Activated gamma-delta T cell (primary cell): ENCODE data around the gene MTFR1L.

Experiments used
- DNase-seq: peaks from one replicate; lab custom pipeline; 2025; lab: John Stamatoyannopoulos, UW

Gene MTFR1L

DNA sequence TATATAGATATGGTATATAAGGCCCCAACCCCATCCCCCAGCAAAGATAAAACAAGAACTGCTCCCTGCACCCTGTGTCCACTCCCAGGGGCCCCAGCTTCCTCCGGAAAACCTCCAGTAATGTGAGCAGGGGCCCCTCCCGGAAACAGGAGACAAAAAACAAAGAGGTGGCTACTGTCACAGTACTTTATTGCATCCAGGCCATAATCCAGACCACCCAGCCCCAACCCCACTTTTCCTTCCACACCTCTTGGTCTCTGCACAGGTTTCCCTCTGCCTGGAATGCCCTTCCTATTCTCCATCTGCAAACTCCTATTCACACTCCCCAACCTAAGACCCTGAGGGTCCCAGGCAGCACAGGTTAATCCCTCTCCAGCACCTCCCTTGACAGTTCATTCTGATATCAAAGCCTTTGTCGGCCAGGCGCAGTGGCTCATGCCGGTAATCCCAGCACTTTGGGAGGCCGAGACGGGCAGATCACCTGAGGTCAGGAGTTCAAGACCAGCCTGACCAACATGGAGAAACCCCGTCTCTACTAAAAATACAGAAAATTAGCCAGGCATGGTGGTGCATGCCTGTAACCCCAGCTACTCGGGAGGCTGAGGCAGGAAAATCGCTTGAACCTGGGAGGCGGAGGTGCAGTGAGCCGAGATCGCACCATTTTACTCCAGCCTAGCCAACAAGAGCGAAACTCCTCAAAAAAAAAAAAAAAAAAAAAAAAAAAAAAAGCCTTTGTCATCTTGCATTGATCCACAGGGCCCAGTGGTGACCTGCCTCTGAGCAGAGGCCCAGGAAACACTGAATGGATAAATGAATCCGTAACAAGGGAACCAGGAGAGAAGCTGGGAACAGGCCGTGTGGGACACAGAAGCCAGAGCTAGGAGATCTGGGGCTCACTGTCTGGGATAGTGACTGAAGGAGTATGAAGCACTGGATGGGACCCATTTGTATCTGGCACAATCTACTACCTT is 41.8 kb downstream of the MTFR1L start:
- no peak for DNase-seq

DNA sequence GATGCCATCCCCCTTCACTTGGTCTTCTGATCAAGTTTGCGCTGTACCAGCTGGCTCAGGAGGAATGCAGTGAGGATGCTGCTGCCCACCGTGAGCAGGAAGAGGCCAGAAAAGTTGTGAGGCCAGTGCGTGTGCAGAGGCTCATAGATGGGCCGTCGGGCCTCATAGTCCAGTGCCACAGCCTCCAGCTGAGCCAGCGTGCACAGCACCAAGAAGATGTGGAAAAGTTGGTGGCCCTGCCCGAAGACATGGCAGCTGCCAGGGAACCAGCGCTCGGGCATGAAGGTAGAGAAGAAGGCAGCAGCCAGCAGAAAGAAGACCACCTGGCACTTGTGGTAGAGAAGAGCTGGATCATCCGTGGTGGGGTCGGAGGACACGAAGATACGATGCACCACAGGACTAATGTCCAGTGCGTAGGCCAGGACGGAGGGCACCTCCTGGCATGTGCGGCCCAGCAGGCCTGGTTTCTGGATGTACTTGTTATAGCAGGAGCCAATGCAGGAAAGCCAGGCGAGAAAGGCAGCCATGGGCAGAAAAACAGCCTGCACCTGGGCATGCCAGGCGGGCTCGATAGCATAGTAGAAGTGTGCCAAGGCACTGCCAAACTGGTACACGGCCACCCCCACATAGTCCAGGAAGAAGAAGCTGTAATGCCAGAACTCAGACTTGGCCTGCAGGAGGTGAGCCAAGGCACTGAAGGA is 43.2 kb downstream of the MTFR1L start:
- DNase-seq: no peak

- no peak for DNase-seq
These were observed 43.9 kb downstream of the MTFR1L start for GRCh38 chr1:25863486-25864262.

GRCh38 chr1:25864434-25864833 is 44.7 kb downstream of the MTFR1L start:
- no peak for DNase-seq

GRCh38 chr1:25866288-25866687 is 46.5 kb downstream of the MTFR1L start:
- DNase-seq: no peak

DNA sequence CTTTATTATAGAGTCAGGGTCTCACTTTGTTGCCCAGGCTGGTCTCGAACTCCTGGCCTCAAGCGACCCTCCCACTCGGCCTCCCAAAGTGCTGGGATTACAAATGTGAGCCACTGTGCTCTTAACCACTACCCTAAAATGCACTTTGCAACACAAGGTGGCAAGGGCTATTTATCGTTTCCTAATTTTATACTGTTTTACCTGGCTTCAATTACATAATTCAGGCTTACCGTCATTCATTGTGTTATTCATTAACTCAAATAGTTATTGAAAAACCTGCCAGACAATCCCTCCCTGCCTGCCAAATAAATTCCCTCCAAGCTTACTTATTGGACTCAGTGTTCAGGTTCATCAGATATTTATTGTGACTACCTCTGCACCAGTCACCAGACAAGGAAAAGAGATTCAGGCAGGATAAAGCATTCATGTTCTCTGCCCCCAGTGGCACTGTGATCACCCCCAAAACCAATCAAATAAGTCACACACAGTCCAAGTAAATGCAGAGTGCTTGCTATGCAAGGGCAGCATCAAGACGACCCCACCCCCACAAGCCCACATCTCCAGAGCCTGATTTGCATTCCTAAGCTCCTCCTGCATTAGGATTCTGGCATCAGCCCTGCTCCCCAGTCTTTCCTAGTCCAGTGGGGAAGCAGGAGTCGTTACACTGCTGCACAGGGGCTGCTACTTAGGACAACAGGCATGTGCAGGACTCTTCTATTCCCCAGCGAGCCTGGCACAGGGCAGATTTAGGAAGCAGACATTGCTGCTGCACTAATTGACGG is 47.6 kb downstream of the MTFR1L start:
- DNase-seq: no peak

DNA sequence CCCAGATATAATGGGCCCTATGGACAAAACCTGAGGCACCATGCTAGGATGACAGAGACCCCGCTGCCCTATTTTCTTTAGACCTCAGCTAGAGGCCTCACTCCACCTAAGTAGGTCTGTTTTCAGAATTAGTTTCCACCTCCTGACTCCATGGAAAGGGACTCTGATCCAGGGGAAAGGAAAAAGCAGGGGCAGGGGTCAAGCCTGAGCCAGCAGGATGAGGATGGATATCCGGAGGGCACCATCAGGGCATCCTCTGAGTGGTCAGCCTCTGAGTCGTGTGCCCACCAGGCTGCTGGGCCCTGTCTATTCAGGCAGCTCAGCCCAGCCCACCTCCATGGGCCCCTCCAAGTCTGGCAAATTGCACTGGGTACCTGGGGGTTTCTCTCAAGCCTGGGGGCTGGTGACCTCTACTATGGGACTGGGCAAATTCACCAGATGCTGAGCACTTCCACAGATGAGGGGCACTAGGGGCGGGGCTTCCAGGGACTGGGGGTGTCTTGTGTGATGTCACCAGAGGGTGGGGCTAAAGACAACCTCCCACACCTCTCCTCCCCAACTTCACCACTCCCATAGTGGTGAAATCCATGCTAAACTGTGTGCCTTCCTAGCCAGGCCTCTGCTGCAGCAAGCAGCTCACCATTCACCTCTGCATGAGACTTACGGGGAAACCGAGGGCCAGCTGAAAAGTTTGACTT is 50.3 kb downstream of the MTFR1L start:
- no peak for DNase-seq

DNA sequence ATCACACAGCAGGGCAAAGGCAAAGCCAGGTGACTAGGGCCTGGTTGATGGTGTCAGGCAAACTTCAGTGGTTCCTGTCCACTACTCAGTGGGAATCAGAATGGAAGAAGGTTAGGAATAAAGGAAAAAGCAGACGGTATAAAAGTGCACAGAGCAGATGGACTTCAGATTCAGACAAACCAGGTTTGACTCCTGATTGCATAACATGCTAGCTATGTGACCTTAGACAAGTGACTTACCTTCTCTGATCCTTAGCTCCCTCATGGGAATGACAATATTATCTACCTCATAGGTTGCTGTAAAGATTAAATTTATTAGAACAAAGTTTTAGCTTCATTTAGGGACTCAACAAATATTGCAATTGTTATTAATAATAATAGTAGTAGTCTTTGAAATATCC is 50.9 kb downstream of the MTFR1L start:
- no peak for DNase-seq

- DNase-seq: no peak
These were observed 51.4 kb downstream of the MTFR1L start for GRCh38 chr1:25871086-25871703.

- no peak for DNase-seq
These were observed 52.1 kb downstream of the MTFR1L start for GRCh38 chr1:25871704-25872494.

DNA sequence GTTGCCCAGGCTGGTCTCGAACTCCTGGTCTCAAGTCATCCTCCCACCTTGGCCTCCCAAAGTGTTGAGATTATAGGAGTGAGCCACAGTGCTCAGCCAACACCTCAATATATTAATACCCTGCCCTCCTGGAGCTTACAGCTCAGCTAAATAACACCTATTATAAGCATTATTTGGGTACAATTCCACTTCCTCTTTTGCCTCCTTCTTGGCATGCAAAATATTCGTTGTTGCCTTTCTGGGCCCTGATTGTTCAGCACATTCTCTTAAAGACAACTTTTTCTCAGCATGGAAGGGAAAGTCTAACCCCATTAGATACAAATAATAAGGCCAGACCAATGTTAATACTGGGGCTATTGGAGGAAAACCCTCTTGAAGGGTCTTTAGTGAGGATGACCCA is 53.0 kb downstream of the MTFR1L start:
- DNase-seq: no peak

GRCh38 chr1:25873120-25873519 is 53.4 kb downstream of the MTFR1L start:
- DNase-seq: no peak

DNA sequence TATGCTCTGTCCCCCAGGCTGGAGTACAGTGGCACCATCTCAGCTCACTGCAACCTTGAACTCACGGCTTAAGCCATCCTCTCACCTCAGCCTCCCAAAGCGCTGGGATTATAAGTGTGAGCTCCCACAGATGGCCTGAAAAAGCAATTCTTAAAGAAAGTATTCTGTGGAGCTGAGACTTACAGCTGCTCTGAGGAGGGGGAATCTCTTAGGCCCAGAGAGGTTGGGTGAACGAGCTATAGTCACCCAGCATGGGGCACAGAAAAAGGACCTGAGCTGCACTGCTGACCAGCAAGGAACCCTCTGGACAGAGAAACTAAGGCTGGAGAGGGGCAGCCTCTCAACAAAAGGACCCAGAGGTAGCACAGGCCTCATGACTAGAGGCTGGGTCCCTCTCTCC is 54.5 kb downstream of the MTFR1L start:
- DNase-seq: no peak

GRCh38 chr1:25874635-25875153 is 54.9 kb downstream of the MTFR1L start:
- DNase-seq: no peak

DNA sequence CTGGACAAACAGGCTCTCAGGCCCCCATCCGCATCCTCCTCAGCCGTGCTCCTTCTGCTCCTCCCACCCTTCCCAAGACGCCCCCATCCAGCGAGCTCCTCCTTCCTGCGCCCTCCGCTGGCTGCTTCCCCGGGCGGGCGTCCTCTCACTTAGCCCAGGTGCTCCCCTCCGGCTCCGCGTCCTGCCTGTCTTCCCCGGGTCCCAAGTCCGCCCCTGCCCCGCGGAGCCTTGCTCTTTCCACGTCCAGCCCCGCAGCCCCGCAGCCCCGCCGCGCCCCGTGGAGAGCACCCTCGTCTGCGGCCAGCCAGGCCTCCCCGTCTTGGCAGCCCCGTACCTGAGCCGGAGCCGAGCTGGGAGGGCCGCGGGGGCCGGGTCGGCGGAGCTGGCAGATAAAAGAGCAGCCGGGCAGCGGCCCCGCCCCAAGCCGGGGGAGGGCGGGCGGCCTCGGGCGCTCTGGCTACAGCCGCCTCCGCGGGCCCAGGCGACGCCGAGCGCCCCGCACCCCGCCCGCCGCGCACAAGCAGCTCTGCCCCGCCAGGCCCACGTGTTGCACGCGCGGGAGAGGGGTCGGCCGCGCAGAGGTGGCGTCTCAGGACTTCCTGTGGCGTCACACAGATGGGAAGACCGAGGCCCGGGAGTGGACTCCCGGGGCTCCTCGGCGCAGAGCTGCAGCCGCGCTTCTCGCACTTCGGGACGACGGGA is 55.6 kb downstream of the MTFR1L start, which contains the start of gene PAQR7:
Gene PAQR7, minus strand, starts transcription at position 555 of the 702 bp plus-strand sequence. CDS start 11,869 bp downstream, outside the sequence.
- DNase-seq: peak; percentile 60

- DNase-seq: no peak
These were observed 56.3 kb downstream of the MTFR1L start for GRCh38 chr1:25875856-25876692.

GRCh38 chr1:25876693-25877077 is 56.9 kb downstream of the MTFR1L start:
- DNase-seq: no peak

DNA sequence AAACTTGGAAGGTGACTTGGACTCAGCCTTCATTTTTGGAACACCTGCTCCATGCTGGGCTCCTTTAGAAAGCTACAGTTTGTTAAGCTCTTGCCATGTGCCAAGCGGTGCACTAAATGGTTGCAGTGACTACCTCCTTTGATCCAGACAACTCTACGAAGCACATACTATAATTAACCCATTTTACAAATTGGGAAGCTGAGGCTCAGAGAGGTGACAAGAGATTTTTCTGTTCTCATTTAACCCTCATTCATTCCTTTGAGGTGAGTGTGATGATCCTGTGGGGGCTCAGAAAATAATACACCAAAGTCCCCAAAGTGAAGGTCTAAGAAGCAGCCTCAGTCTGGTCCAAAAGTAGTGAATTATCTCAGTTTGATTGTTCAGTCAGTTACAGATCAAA is 57.4 kb downstream of the MTFR1L start:
- DNase-seq: no peak
